Activated naive CD4-positive, alpha-beta T cell treated with anti-CD3 and anti-CD28 coated beads, Interleukin-2, amount 50 U/mL, for 24 hours (primary cell): ENCODE results near the gene NBEAL2.
"Not testable (repeated sequence)": the region's sequence is repeated elsewhere in the genome, so short reads cannot be mapped to it uniquely, and the experiment has no call there.

Experiments used
- H3K27ac Mint-ChIP-seq: one replicate; pipeline ENCODE4 v1.8.0; 2021; ENCODE audit warnings: mild to moderate bottlenecking, mixed read lengths
- H3K27me3 Mint-ChIP-seq: one replicate; pipeline ENCODE4 v1.8.0; 2021; ENCODE audit warnings: mixed read lengths
- H3K36me3 Mint-ChIP-seq: one replicate; pipeline ENCODE4 v1.8.0; 2021; ENCODE audit warnings: mixed read lengths
- H3K4me1 Mint-ChIP-seq: one replicate; pipeline ENCODE4 v1.8.0; 2021; ENCODE audit warnings: mixed read lengths
- H3K4me3 Mint-ChIP-seq: one replicate; pipeline ENCODE4 v1.8.0; 2021; ENCODE audit warnings: mild to moderate bottlenecking, mixed read lengths
- H3K9me3 Mint-ChIP-seq: one replicate; pipeline ENCODE4 v1.8.0; 2021; ENCODE audit warnings: mixed read lengths

Gene NBEAL2

GRCh38 chr3:47015151-47015550, 35.7 kb downstream of the NBEAL2 start:
- H3K9me3 Mint-ChIP-seq, result no peaks in the 10 kb centered on the region
- no peak overlapping the region for H3K4me3 Mint-ChIP-seq
- no peaks in the 10 kb centered on the region for H3K27me3 Mint-ChIP-seq
- no peak overlapping the region for H3K27ac Mint-ChIP-seq
- H3K4me1 Mint-ChIP-seq, result peaks cover 41% of the 10 kb centered on the region
- peaks cover 10% of the 10 kb centered on the region for H3K36me3 Mint-ChIP-seq

- Mint-ChIP-seq H3K27ac (peak overlapping the region; percentile 79), H3K4me1 (peaks cover 48% of the 10 kb centered on the region), H3K9me3 (no peaks in the 10 kb centered on the region), H3K36me3 (peaks cover 10% of the 10 kb centered on the region), H3K4me3 (peak overlapping the region; percentile 26), H3K27me3 (no peaks in the 10 kb centered on the region)
Measured at GRCh38 chr3:47016086-47016933, 36.8 kb downstream of the NBEAL2 start.

- Mint-ChIP-seq H3K27me3 (no peaks in the 10 kb centered on the region), H3K36me3 (peaks cover 10% of the 10 kb centered on the region), H3K4me1 (peaks cover 48% of the 10 kb centered on the region), H3K9me3 (no peaks in the 10 kb centered on the region), H3K4me3 (peak overlapping the region; percentile 31), H3K27ac (peak overlapping the region; percentile 79)
Measured at GRCh38 chr3:47016934-47017435, 37.5 kb downstream of the NBEAL2 start.

- H3K27ac Mint-ChIP-seq, result peak overlapping the region; percentile 79
- no peaks in the 10 kb centered on the region for H3K27me3 Mint-ChIP-seq
- no peak overlapping the region for H3K4me3 Mint-ChIP-seq
- H3K9me3 Mint-ChIP-seq, result no peaks in the 10 kb centered on the region
- H3K4me1 Mint-ChIP-seq, result peaks cover 48% of the 10 kb centered on the region
- H3K36me3 Mint-ChIP-seq, result peaks cover 10% of the 10 kb centered on the region
Measured at GRCh38 chr3:47017504-47018268, 38.2 kb downstream of the NBEAL2 start.

GRCh38 chr3:47018269-47018611, 38.8 kb downstream of the NBEAL2 start:
- no peaks in the 10 kb centered on the region for H3K9me3 Mint-ChIP-seq
- no peaks in the 10 kb centered on the region for H3K27me3 Mint-ChIP-seq
- peaks cover 48% of the 10 kb centered on the region for H3K4me1 Mint-ChIP-seq
- H3K27ac Mint-ChIP-seq, result peak overlapping the region; percentile 55
- H3K4me3 Mint-ChIP-seq, result no peak overlapping the region
- peaks cover 10% of the 10 kb centered on the region for H3K36me3 Mint-ChIP-seq

- peaks cover 48% of the 10 kb centered on the region for H3K4me1 Mint-ChIP-seq
- H3K27ac Mint-ChIP-seq, result peak overlapping the region; percentile 47
- no peaks in the 10 kb centered on the region for H3K9me3 Mint-ChIP-seq
- peaks cover 10% of the 10 kb centered on the region for H3K36me3 Mint-ChIP-seq
- peak overlapping the region; percentile 48 for H3K4me3 Mint-ChIP-seq
- H3K27me3 Mint-ChIP-seq, result no peaks in the 10 kb centered on the region
Measured at GRCh38 chr3:47019201-47019600, 39.7 kb downstream of the NBEAL2 start.

GRCh38 chr3:47020311-47020710, 40.8 kb downstream of the NBEAL2 start:
- Mint-ChIP-seq H3K9me3 (no peaks in the 10 kb centered on the region), H3K27ac (peak overlapping the region; percentile 81), H3K36me3 (peaks cover 10% of the 10 kb centered on the region), H3K4me1 (peaks cover 57% of the 10 kb centered on the region), H3K4me3 (no peak overlapping the region), H3K27me3 (no peaks in the 10 kb centered on the region)

- peaks cover 17% of the 10 kb centered on the region for H3K36me3 Mint-ChIP-seq
- peaks cover 57% of the 10 kb centered on the region for H3K4me1 Mint-ChIP-seq
- H3K27ac Mint-ChIP-seq, result peak overlapping the region; percentile 41
- H3K9me3 Mint-ChIP-seq, result no peaks in the 10 kb centered on the region
- no peaks in the 10 kb centered on the region for H3K27me3 Mint-ChIP-seq
- no peak overlapping the region for H3K4me3 Mint-ChIP-seq
Measured at GRCh38 chr3:47022641-47023071, 43.2 kb downstream of the NBEAL2 start.

- H3K4me1 Mint-ChIP-seq, result peaks cover 34% of the 10 kb centered on the region
- peaks cover 7% of the 10 kb centered on the region for H3K36me3 Mint-ChIP-seq
- H3K27ac Mint-ChIP-seq, result no peak overlapping the region
- no peaks in the 10 kb centered on the region for H3K9me3 Mint-ChIP-seq
- no peak overlapping the region for H3K4me3 Mint-ChIP-seq
- no peaks in the 10 kb centered on the region for H3K27me3 Mint-ChIP-seq
Measured at GRCh38 chr3:47024932-47025331, 45.5 kb downstream of the NBEAL2 start.

GRCh38 chr3:47026432-47026831, 47.0 kb downstream of the NBEAL2 start:
- not testable (repeated sequence) for H3K27me3 Mint-ChIP-seq, H3K27ac Mint-ChIP-seq, H3K9me3 Mint-ChIP-seq, H3K36me3 Mint-ChIP-seq, H3K4me3 Mint-ChIP-seq
- H3K4me1 Mint-ChIP-seq, result peaks cover 38% of the 10 kb centered on the region

GRCh38 chr3:47028146-47028545, 48.7 kb downstream of the NBEAL2 start:
- peaks cover 48% of the 10 kb centered on the region for H3K4me1 Mint-ChIP-seq

GRCh38 chr3:47028667-47029066, 49.2 kb downstream of the NBEAL2 start:
- peaks cover 49% of the 10 kb centered on the region for H3K4me1 Mint-ChIP-seq
- H3K27ac Mint-ChIP-seq, result peak overlapping the region; percentile 18
- H3K9me3 Mint-ChIP-seq, result no peaks in the 10 kb centered on the region
- no peaks in the 10 kb centered on the region for H3K27me3 Mint-ChIP-seq
- peaks cover 11% of the 10 kb centered on the region for H3K36me3 Mint-ChIP-seq
- H3K4me3 Mint-ChIP-seq, result no peak overlapping the region

More at GRCh38 chr3:47028146-47028545, 48.7 kb downstream of the NBEAL2 start:
- no peak overlapping the region for H3K4me3 Mint-ChIP-seq
- H3K9me3 Mint-ChIP-seq, result no peaks in the 10 kb centered on the region
- H3K36me3 Mint-ChIP-seq, result peaks cover 10% of the 10 kb centered on the region
- H3K27me3 Mint-ChIP-seq, result no peaks in the 10 kb centered on the region
- H3K27ac Mint-ChIP-seq, result no peak overlapping the region

GRCh38 chr3:47031041-47031440, 51.6 kb downstream of the NBEAL2 start:
- not testable (repeated sequence) for H3K27me3 Mint-ChIP-seq, H3K9me3 Mint-ChIP-seq
- Mint-ChIP-seq H3K4me1 (peaks cover 41% of the 10 kb centered on the region), H3K36me3 (peaks cover 18% of the 10 kb centered on the region), H3K27ac (peak overlapping the region; percentile 91), H3K4me3 (peak overlapping the region; percentile 81)

GRCh38 chr3:47034868-47035489, 55.5 kb downstream of the NBEAL2 start:
- Mint-ChIP-seq H3K27ac (peak overlapping the region; percentile 48), H3K36me3 (peaks cover 30% of the 10 kb centered on the region), H3K4me1 (peaks cover 56% of the 10 kb centered on the region), H3K27me3 (no peaks in the 10 kb centered on the region), H3K9me3 (no peaks in the 10 kb centered on the region), H3K4me3 (no peak overlapping the region)

- Mint-ChIP-seq H3K4me1 (peaks cover 52% of the 10 kb centered on the region), H3K27me3 (no peaks in the 10 kb centered on the region), H3K9me3 (no peaks in the 10 kb centered on the region), H3K36me3 (peaks cover 33% of the 10 kb centered on the region), H3K27ac (peak overlapping the region; percentile 35), H3K4me3 (no peak overlapping the region)
Measured at GRCh38 chr3:47035645-47036044, 56.2 kb downstream of the NBEAL2 start.
